Measurements from ENCODE around the gene FCRL1.
A peak's percentile ranks its signal among the peaks of the same experiment; 100 is the strongest.

DNA sequence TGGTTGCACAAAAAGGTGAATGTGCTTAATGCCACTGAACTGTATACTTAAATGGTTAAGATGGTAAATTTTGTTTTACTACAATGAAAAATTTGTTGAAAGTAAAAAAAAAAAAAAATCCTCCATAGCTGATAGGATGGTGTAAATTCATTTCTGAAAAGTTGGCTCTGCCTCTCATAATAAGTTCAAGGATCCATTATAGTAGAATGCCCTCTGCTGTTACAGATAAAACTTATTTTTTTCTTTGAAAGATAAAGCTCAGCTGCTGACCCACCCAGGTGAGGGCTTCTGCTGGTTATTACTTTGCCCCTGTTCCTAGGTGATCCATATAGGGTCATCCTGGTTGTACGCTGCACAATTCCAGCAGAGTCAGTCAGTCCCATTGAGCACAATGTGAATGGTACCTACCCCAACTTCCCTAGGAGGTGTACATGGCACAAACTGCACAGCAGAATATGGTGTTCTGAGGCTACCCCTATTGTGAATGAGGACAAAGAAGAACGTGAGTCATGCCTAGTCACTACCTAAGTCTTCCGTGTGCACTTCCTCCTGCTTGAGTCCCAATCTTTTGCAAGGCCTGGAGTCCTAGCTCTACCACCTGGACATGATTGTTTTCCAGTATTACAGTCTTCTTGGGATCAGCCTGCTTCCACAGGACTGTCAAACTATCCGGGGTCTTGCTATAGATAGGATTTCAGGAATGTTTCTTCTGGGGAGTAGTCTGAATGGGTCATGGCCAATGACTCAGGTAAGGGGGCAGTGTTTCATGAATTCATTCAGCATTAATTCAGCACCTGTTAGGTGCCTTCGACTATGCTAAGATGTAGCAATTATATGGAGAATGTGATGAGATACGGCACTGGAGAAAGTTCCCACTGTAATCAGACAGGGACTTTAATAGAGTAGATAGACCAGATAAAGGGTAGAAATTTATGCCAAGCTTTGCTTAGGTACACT lies 42.5 kb upstream of the FCRL1 start:
- TF ChIP-seq, protein P1, sequence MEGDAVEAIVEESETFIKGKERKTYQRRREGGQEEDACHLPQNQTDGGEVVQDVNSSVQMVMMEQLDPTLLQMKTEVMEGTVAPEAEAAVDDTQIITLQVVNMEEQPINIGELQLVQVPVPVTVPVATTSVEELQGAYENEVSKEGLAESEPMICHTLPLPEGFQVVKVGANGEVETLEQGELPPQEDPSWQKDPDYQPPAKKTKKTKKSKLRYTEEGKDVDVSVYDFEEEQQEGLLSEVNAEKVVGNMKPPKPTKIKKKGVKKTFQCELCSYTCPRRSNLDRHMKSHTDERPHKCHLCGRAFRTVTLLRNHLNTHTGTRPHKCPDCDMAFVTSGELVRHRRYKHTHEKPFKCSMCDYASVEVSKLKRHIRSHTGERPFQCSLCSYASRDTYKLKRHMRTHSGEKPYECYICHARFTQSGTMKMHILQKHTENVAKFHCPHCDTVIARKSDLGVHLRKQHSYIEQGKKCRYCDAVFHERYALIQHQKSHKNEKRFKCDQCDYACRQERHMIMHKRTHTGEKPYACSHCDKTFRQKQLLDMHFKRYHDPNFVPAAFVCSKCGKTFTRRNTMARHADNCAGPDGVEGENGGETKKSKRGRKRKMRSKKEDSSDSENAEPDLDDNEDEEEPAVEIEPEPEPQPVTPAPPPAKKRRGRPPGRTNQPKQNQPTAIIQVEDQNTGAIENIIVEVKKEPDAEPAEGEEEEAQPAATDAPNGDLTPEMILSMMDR (IDR thresholded peaks at IDR 0.05): peak in 1 of 6 experiments; percentile 10
- TF ChIP-seq POLR2A (IDR thresholded peaks at IDR 0.05): no peak

All from Peyer's patch (tissue), 4 donors.